SU-DHL-6 (cell line): Measurements from ENCODE around the gene SYT15.

Experiments
- H2AFZ ChIP-seq: fragments of 200-600 bp; sonication (generic); 2 replicates; pipeline ENCODE4 v1.6.1; 2014; ENCODE audit warnings: low read depth, mild to moderate bottlenecking, moderate library complexity, mixed read lengths, antibody characterized with exemption, low read length; ENCODE audit not compliant: severe bottlenecking
- H3F3A ChIP-seq: fragments of 200-600 bp; shearing (Covaris generic); 2 replicates; pipeline ENCODE4 v1.6.0; 2016; ENCODE audit warnings: antibody characterized with exemption, mild to moderate bottlenecking; ENCODE audit not compliant: insufficient read depth
- H3K27ac ChIP-seq: fragments of 200-600 bp; sonication (generic); 2 replicates; pipeline ENCODE4 v1.5.1; 2016; ENCODE audit warnings: low read depth, mild to moderate bottlenecking, low read length, moderate library complexity, mixed read lengths
- H3K27me3 ChIP-seq: fragments of 200-600 bp; sonication (generic), shearing (Covaris generic); 2 replicates; pipeline ENCODE4 v1.6.0; 2014; ENCODE audit warnings: mild to moderate bottlenecking, low read length
- H3K36me3 ChIP-seq: fragments of 200-600 bp; sonication (generic); 2 replicates; pipeline ENCODE4 v1.6.1; 2014; ENCODE audit warnings: mild to moderate bottlenecking, low read length, mixed read lengths
- H3K4me2 ChIP-seq: fragments of 300-600, 200-600 bp; shearing (Covaris generic), sonication (generic); 2 replicates; pipeline ENCODE4 v1.6.0; 2014; ENCODE audit warnings: low read length, low read depth, mild to moderate bottlenecking; ENCODE audit not compliant: poor library complexity, severe bottlenecking
- H3K4me3 ChIP-seq: fragments of 200-600 bp; sonication (generic); 2 replicates; pipeline ENCODE4 v1.5.1; 2014; ENCODE audit warnings: antibody characterized with exemption, low read length, mild to moderate bottlenecking, mixed read lengths; ENCODE audit not compliant: insufficient read depth, poor library complexity, severe bottlenecking
- H3K79me2 ChIP-seq: fragments of 200-600 bp; sonication (generic); 2 replicates; pipeline ENCODE4 v1.6.1; 2014; ENCODE audit warnings: mild to moderate bottlenecking, low read length, moderate library complexity; ENCODE audit not compliant: insufficient read depth
- H3K9ac ChIP-seq: fragments of 200-600 bp; sonication (generic); 2 replicates; pipeline ENCODE4 v1.7.0; 2014; ENCODE audit warnings: mild to moderate bottlenecking, low read length
- H3K9me2 ChIP-seq: fragments of 200-600 bp; sonication (generic); replicated peaks from 2 replicates; pipeline ENCODE4 v1.6.1; 2014; ENCODE audit warnings: low read length; ENCODE audit not compliant: insufficient read depth
- H3K9me3 ChIP-seq: fragments of 200-600 bp; sonication (generic); 2 replicates; pipeline ENCODE4 v1.6.1; 2014; ENCODE audit warnings: low read length, mixed read lengths; ENCODE audit not compliant: insufficient read depth
- H4K20me1 ChIP-seq: fragments of 200-600 bp; sonication (generic); 2 replicates; pipeline ENCODE4 v1.6.1; 2014; ENCODE audit warnings: low read depth, mild to moderate bottlenecking, antibody characterized with exemption, low read length, moderate library complexity, mixed read lengths
- EZH2phosphoT487 ChIP-seq: fragments of 200-600 bp; sonication (generic), shearing (Covaris generic); conservative IDR thresholded peaks from 2 replicates; pipeline ENCODE4 v1.6.1; 2018; ENCODE audit warnings: mild to moderate bottlenecking, antibody characterized with exemption, low read length, moderate library complexity, mixed read lengths
- TF ChIP-seq, protein P1 (sequence below): fragments of 200-600 bp; sonication (generic); IDR thresholded peaks from one replicate; pipeline ENCODE4 v1.5.1; 2017; ENCODE audit warnings: antibody characterized with exemption, mild to moderate bottlenecking, low read length, moderate library complexity; ENCODE audit not compliant: insufficient read depth, poor library complexity, severe bottlenecking

SYT15 gene

DNA sequence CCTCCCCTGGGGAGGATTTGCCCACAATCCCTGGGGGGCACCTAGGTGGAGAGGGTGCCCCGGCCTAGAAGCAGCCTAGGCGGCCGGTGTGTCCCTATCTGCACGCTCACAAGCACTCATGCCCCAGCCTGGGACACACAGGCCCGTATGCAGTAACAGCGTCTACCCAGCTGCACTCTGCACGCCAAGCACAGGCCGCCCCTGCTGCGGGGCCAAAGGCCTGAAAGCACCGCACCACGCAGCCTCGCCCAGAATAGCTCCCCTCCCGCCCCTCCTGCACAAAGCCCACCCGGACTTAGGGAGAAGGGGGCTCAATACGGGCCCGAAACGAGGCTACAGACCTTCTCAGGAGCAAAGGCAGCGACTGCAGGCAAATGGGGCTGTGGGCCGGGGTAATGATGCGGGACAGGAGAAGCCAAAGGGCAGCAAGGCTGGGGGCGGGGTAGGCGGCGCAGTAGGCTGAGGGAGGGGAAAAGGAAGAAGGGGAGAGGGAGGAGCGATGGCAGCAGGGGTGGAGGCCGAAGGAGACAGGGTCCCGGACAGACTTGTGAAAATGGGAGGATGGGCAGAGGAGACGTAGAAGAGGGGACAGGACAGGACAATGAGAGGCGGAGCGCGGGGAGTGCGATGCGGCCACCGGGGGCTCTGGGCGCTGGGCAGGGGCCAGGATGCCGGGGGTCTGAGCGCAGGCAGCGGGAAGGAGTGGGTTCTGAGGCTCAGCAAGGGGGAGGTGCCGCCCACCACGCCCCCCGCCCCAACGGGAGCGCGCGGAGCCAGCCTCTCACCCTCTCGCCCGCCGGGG lies 23.0 kb upstream of the SYT15 start:
- H3K4me3 ChIP-seq, result no peak overlapping the region
- no peaks in the 10 kb centered on the region for H3F3A ChIP-seq
- H3K9ac ChIP-seq, result no peak overlapping the region
- no peak overlapping the region for H2AFZ ChIP-seq
- H3K36me3 ChIP-seq, result no peaks in the 10 kb centered on the region
- TF ChIP-seq, protein P1, sequence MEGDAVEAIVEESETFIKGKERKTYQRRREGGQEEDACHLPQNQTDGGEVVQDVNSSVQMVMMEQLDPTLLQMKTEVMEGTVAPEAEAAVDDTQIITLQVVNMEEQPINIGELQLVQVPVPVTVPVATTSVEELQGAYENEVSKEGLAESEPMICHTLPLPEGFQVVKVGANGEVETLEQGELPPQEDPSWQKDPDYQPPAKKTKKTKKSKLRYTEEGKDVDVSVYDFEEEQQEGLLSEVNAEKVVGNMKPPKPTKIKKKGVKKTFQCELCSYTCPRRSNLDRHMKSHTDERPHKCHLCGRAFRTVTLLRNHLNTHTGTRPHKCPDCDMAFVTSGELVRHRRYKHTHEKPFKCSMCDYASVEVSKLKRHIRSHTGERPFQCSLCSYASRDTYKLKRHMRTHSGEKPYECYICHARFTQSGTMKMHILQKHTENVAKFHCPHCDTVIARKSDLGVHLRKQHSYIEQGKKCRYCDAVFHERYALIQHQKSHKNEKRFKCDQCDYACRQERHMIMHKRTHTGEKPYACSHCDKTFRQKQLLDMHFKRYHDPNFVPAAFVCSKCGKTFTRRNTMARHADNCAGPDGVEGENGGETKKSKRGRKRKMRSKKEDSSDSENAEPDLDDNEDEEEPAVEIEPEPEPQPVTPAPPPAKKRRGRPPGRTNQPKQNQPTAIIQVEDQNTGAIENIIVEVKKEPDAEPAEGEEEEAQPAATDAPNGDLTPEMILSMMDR, result no peak
- TF ChIP-seq EZH2phosphoT487, result no peak
- H3K27ac ChIP-seq, result no peak overlapping the region
- H3K9me3 ChIP-seq, result no peaks in the 10 kb centered on the region
- no peaks in the 10 kb centered on the region for H4K20me1 ChIP-seq
- no peaks in the 10 kb centered on the region for H3K79me2 ChIP-seq
- H3K9me2 ChIP-seq, result no peaks in the 10 kb centered on the region
- H3K4me2 ChIP-seq, result no peak overlapping the region
- no peaks in the 10 kb centered on the region for H3K27me3 ChIP-seq

DNA sequence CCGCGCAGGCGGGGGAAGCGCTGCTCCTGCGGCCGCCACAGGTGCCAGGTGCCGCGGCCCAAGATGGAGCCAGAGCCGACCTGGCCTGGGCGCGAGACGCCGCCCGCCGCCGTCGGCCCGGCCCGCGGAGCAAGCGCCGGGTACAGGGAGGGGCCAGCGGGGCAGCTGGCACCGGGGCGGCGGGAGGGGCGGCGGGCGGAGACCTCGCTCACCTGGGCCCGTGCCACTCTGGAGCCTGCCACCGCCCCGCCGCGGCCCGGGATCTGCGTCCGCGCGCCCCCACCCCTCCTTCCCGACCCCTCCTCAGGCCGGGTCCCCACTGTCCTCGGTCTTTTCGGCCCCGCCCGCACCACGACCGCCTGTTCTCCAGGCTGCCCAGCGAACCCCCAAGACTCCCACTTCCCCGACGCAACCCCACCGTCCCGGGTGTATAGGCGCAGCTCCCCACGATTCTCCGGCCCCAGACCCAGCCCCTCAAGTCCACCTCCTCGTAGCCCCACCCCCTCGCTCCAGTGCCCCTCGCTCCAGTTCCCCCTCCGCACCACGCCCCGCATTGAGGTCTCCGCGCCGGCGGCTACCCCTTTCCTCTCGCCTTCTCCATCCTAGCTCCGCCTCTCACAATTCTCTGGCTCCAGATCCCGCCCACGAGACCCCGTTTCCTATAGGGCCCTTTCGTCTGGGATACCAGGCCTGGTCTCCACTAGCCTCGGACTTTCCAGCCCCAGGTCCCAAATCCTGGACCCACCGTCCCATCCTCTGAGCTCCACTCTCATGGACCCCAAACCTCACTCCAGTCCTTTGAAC lies 22.2 kb upstream of the SYT15 start, which contains the start of gene GPRIN2:
Gene GPRIN2, minus strand, starts transcription at position 144 of the 804 bp plus-strand sequence. CDS start 5,922 bp downstream, outside the sequence.
- no peaks in the 10 kb centered on the region for H4K20me1 ChIP-seq
- H3K4me3 ChIP-seq, result no peak within 1 kb of the TSS
- H3K27me3 ChIP-seq, result no peaks in the 10 kb centered on the region
- H3K9me3 ChIP-seq, result no peaks in the 10 kb centered on the region
- no peak within 1 kb of the TSS for H3K4me2 ChIP-seq
- no peaks in the 10 kb centered on the region for H3K79me2 ChIP-seq
- H2AFZ ChIP-seq, result no peak within 1 kb of the TSS
- H3K9ac ChIP-seq, result no peak within 1 kb of the TSS
- no peaks in the 10 kb centered on the region for H3K9me2 ChIP-seq
- TF ChIP-seq EZH2phosphoT487, result no peak
- TF ChIP-seq, protein P1, result no peak
- H3K36me3 ChIP-seq, result no peaks in the 10 kb centered on the region
- H3K27ac ChIP-seq, result no peak within 1 kb of the TSS
- H3F3A ChIP-seq, result no peaks in the 10 kb centered on the region

- Histone ChIP-seq H3K9ac (no peak overlapping the region), H3K4me2 (no peak overlapping the region)
- no peak for TF ChIP-seq EZH2phosphoT487
- TF ChIP-seq, protein P1, result no peak
Observed at GRCh38 chr10:46557319-46558121, 21.4 kb upstream of the SYT15 start.

More at GRCh38 chr10:46557319-46558121, 21.4 kb upstream of the SYT15 start:
- no peaks in the 10 kb centered on the region for H3K27me3 ChIP-seq
- no peaks in the 10 kb centered on the region for H3K9me2 ChIP-seq
- no peaks in the 10 kb centered on the region for H3K36me3 ChIP-seq
- H3K9me3 ChIP-seq, result no peaks in the 10 kb centered on the region
- no peaks in the 10 kb centered on the region for H4K20me1 ChIP-seq
- H3F3A ChIP-seq, result no peaks in the 10 kb centered on the region
- H3K27ac ChIP-seq, result no peak overlapping the region
- H3K79me2 ChIP-seq, result no peaks in the 10 kb centered on the region
- no peak overlapping the region for H3K4me3 ChIP-seq
- no peak overlapping the region for H2AFZ ChIP-seq
